IMR-90 (cell line): ENCODE results near the gene TTC31. TPM values are rescaled to one million over a fixed set of nuclear protein-coding genes. Genes with fewer than 3 reads are reported as not detected.

ENCODE experiments used
- ATAC-seq: fragments of 200-7000 bp; cut with Tn5 transposase; 2 replicates; pipeline ENCODE4 v1.9.1; 2020; ENCODE audit warnings: low read depth, mild to moderate bottlenecking, moderate library complexity
- BruUV-seq: library from RNA; stranded (reverse); fragments of 400-500 nt; replicated peaks from 2 replicates; lab custom pipeline; 2021; lab: Mats Ljungman, UMichigan
- CTCF ChIA-PET: fragments of 300-600 bp; formaldehyde crosslinking; extraction: SDS; loops from one replicate; lab custom pipeline; 2021; ENCODE audit warnings: antibody characterized with exemption; lab: Yijun Ruan, JAX
- POLR2A ChIA-PET: fragments of 300-600 bp; sonication (Branson Sonifier 250); formaldehyde crosslinking; loops from one replicate; lab custom pipeline; 2022; ENCODE audit warnings: antibody characterized with exemption; ENCODE audit not compliant: unreplicated experiment; lab: Charles Lee
- DNase-seq: peaks from one replicate; pipeline ENCODE4 v3.0.0; 2013
- H2AFZ ChIP-seq: replicated peaks from 2 replicates; pipeline ENCODE3; 2013; ENCODE audit warnings: low read length, mild to moderate bottlenecking; ENCODE audit not compliant: poor library complexity
- H2AK5ac ChIP-seq: 2 replicates; pipeline ENCODE4 v1.6.1; 2013; ENCODE audit warnings: low read depth, low read length, inconsistent platforms
- H2AK9ac ChIP-seq: replicated peaks from 2 replicates; pipeline ENCODE3; 2013; ENCODE audit warnings: mild to moderate bottlenecking, low read depth, low read length, moderate library complexity; ENCODE audit not compliant: poor library complexity
- H2BK120ac ChIP-seq: 2 replicates; pipeline ENCODE4 v1.6.1; 2013; ENCODE audit warnings: low read depth, low read length, inconsistent platforms
- H2BK15ac ChIP-seq: 3 replicates; pipeline ENCODE4 v1.6.1; 2013; ENCODE audit warnings: low read depth, low read length, inconsistent platforms
- H2BK20ac ChIP-seq: 2 replicates; pipeline ENCODE4 v1.6.1; 2013; ENCODE audit warnings: low read depth, mild to moderate bottlenecking, inconsistent platforms, low read length, moderate library complexity
- H2BK5ac ChIP-seq: 2 replicates; pipeline ENCODE4 v1.6.1; 2013; ENCODE audit warnings: mild to moderate bottlenecking, low read depth, low read length, inconsistent platforms; ENCODE audit not compliant: poor library complexity, severe bottlenecking
- H3K14ac ChIP-seq: replicated peaks from 2 replicates; pipeline ENCODE4 v1.6.1; 2013; ENCODE audit warnings: low read depth, low read length, inconsistent platforms
- H3K18ac ChIP-seq: 2 replicates; pipeline ENCODE4 v1.6.1; 2013; ENCODE audit warnings: low read depth, low read length, control low read depth
- H3K23ac ChIP-seq: 2 replicates; pipeline ENCODE4 v1.6.1; 2013; ENCODE audit warnings: low read depth, low read length, inconsistent platforms
- H3K27ac ChIP-seq: 2 replicates; pipeline ENCODE4 v1.5.1; 2013; ENCODE audit warnings: mild to moderate bottlenecking, control low read depth, low read length; ENCODE audit not compliant: insufficient read depth
- H3K27me3 ChIP-seq: 2 replicates; pipeline ENCODE4 v1.6.1; 2013; ENCODE audit warnings: low read length; ENCODE audit not compliant: control insufficient read depth, insufficient read depth
- H3K36me3 ChIP-seq: 2 replicates; pipeline ENCODE4 v1.6.1; 2013; ENCODE audit warnings: low read length, mixed read lengths; ENCODE audit not compliant: control insufficient read depth, insufficient read depth
- H3K4ac ChIP-seq: 2 replicates; pipeline ENCODE4 v1.6.1; 2013; ENCODE audit warnings: low read depth, low read length, inconsistent platforms
- H3K4me1 ChIP-seq: 2 replicates; pipeline ENCODE4 v1.6.1; 2013; ENCODE audit warnings: low read length, mixed read lengths; ENCODE audit not compliant: control insufficient read depth, insufficient read depth
- H3K4me2 ChIP-seq: 2 replicates; pipeline ENCODE4 v1.6.1; 2013; ENCODE audit warnings: low read depth, mild to moderate bottlenecking, control low read depth, low read length, moderate library complexity
- H3K4me3 ChIP-seq: 2 replicates; pipeline ENCODE4 v1.5.1; 2013; ENCODE audit warnings: low read depth, mild to moderate bottlenecking, control low read depth, low read length, moderate library complexity; ENCODE audit not compliant: insufficient read depth
- H3K56ac ChIP-seq: 2 replicates; pipeline ENCODE4 v1.6.1; 2013; ENCODE audit warnings: low read length, inconsistent platforms; ENCODE audit not compliant: insufficient read depth; ENCODE audit errors: extremely low read depth
- H3K79me1 ChIP-seq, 2 experiments: 2 replicates each; pipeline ENCODE4 v1.6.1; 2013; ENCODE audit warnings: low read length in 2 of 2, inconsistent platforms in 1 of 2, low read depth in 1 of 2
- H3K9ac ChIP-seq: 2 replicates; pipeline ENCODE4 v1.6.1; 2013; ENCODE audit warnings: low read depth, low read length, control low read depth
- H3K9me1 ChIP-seq: 2 replicates; pipeline ENCODE4 v1.6.1; 2013; ENCODE audit warnings: low read length, inconsistent platforms; ENCODE audit not compliant: insufficient read depth
- H3K9me3 ChIP-seq: 2 replicates; pipeline ENCODE4 v1.6.1; 2013; ENCODE audit warnings: low read length; ENCODE audit not compliant: control insufficient read depth, insufficient read depth
- H4K20me1 ChIP-seq: 2 replicates; pipeline ENCODE4 v1.6.1; 2013; ENCODE audit warnings: low read length, inconsistent platforms; ENCODE audit not compliant: insufficient read depth
- H4K5ac ChIP-seq: 2 replicates; pipeline ENCODE4 v1.6.1; 2013; ENCODE audit warnings: mild to moderate bottlenecking, low read depth, low read length, control low read depth
- H4K8ac ChIP-seq, 2 experiments: 2 replicates each; pipeline ENCODE4 v1.6.1; 2013; ENCODE audit warnings: low read depth in 2 of 2, low read length in 2 of 2, control low read depth in 1 of 2, inconsistent platforms in 1 of 2
- H4K91ac ChIP-seq: 2 replicates; pipeline ENCODE4 v1.6.1; 2013; ENCODE audit warnings: low read depth, low read length, inconsistent platforms; ENCODE audit not compliant: insufficient read depth
- CHD1 ChIP-seq: IDR thresholded peaks from 2 replicates; pipeline ENCODE4 v1.6.1; 2012; ENCODE audit warnings: low read depth, low read length, improper control_type of control experiment
- FOS ChIP-seq: fragments of 150-350 bp; IDR thresholded peaks from 2 replicates; pipeline ENCODE4 v1.6.1; 2016; ENCODE audit warnings: low read depth, low read length
- MXI1 ChIP-seq: IDR thresholded peaks from 2 replicates; pipeline ENCODE4 v1.6.1; 2012; ENCODE audit warnings: low read depth, mild to moderate bottlenecking, low read length, moderate library complexity, borderline replicate concordance
- WGBS, 2 experiments: methylation state at CpG; one replicate each; pipeline versions ENCODE4 v1.1.5 to v1.1.7; 2013; ENCODE audit warnings: missing lambda C conversion rate in 2 of 2; ENCODE audit not compliant: insufficient read length in 1 of 2; ENCODE audit errors: extremely low coverage in 2 of 2; 5-methylcytosine and 5-hydroxymethylcytosine counted together
- dilution Hi-C: fragments of 300-500 bp; cut with HindIII; formaldehyde crosslinking; loops from one replicate; pipeline ENCODE4 v1.14.3; 2018; ENCODE audit warnings: low sequenced_read_pairs; ENCODE audit not compliant: unreplicated experiment
- in situ Hi-C: fragments of 300-500 bp; cut with MboI; formaldehyde crosslinking; loops from 3 replicates; pipeline ENCODE4 v1.14.3; 2019; ENCODE audit warnings: low sequenced_read_pairs, inconsistent platforms, mixed read lengths
- intact Hi-C: fragments of 100-400 bp; cut with micrococcal nuclease; formaldehyde crosslinking; loops from 2 replicates; pipeline ENCODE4 v1.10.0; 2022
- polyA plus RNA-seq, 3 experiments: library from polyadenylated mRNA; depleted of rRNA; stranded (reverse); fragments of >200 nt; gene quantifications; 2 replicates each; pipeline ENCODE4 v1.2.3, GENCODE V29; 2012; ENCODE audit warnings: low replicate concordance in 1 of 3
- total RNA-seq: library from RNA; depleted of rRNA; stranded (reverse); fragments of >200 nt; gene quantifications from 2 replicates; pipeline ENCODE4 v1.2.3, GENCODE V29; 2012

The TTC31 gene
- total and polyA plus RNA-seq, 2 of the 4 experiments (the other 2 are of a cell fraction) = 6.3 to 18.8 TPM

GRCh38 chr2:74493546-74493945 lies 10.7 kb downstream of the TTC31 start:
- Histone ChIP-seq H2AFZ (no peak overlapping the region), H2BK15ac (no peak overlapping the region), H3K9ac (no peak overlapping the region), H3K4ac (no peak overlapping the region), H3K9me3 (no peaks in the 10 kb centered on the region), H4K5ac (no peak overlapping the region), H2BK120ac (no peak overlapping the region), H3K36me3 (peaks cover 42% of the 10 kb centered on the region), H3K23ac (0 out of 2 replicates have a peak overlapping the region, but pooled peaks have one; percentile 28), H3K79me1 (peaks cover 10 to 22% of the 10 kb centered on the region in 2 experiments), H3K27ac (no peak overlapping the region), H3K56ac (no peak overlapping the region), H4K91ac (no peak overlapping the region), H3K27me3 (peaks cover 12% of the 10 kb centered on the region), H3K4me2 (no peak overlapping the region), H3K4me1 (peaks cover 3% of the 10 kb centered on the region), H4K8ac (no peak overlapping the region), H3K9me1 (0 out of 2 replicates have a peak, but pooled peaks cover 5% of the 10 kb centered on the region), H2AK5ac (no peak overlapping the region), H2BK5ac (no peak overlapping the region), H2AK9ac (no peak overlapping the region), H3K14ac (no peak overlapping the region), H4K20me1 (no peaks in the 10 kb centered on the region), H3K18ac (no peak overlapping the region), H3K4me3 (no peak overlapping the region), H2BK20ac (no peak overlapping the region)
- CTCF ChIA-PET = no interaction called here
- intact Hi-C loops = no loop called here
- POLR2A ChIA-PET = no interaction called here
- dilution Hi-C loops = no loop called here
- BruUV-seq = no TSS peak
- 13% methylated on average over 1 of the region's 3 CpGs; no CpG with 5 or more reads in 1 of the 2 experiments for WGBS, 2 experiments
- no peak for TF ChIP-seq MXI1
- TF ChIP-seq FOS = no peak
- TF ChIP-seq CHD1 = no peak
- in situ Hi-C loops = loop anchor here (25.0 kb wide), 1 partner anchor 369 kb away; no protein-coding TSS in a partner anchor
- peak; percentile 54 for DNase-seq
- no peak for ATAC-seq
